T-helper 17 cell (primary cell): ENCODE data around the gene SHCBP1. TPM values are rescaled to one million over a fixed set of nuclear protein-coding genes. Genes with fewer than 3 reads are reported as not detected.
"Not testable (repeated sequence)": the region's sequence is repeated elsewhere in the genome, so short reads cannot be mapped to it uniquely, and the experiment has no call there.

Source experiments
- ATAC-seq: fragments of 150-1000 bp; cut with Tn5 transposase; 2 replicates; pipeline ENCODE4 v1.10.0; 2021; ENCODE audit warnings: mild to moderate bottlenecking, moderate library complexity
- DNase-seq, 3 donors: peaks; one replicate each; pipeline versions ENCODE4 v3.0.0 to v3.0.0-alpha.2; 2020 to 2021
- H3K9me3 ChIP-seq: one replicate; pipeline ENCODE4 v1.7.0; 2013; ENCODE audit warnings: low read length, mild to moderate bottlenecking; ENCODE audit not compliant: control insufficient read depth, poor library complexity, severe bottlenecking
- H3K27ac Mint-ChIP-seq: one replicate; pipeline ENCODE4 v1.8.0; 2022; ENCODE audit warnings: mild to moderate bottlenecking, moderate library complexity, mixed read lengths
- H3K27me3 Mint-ChIP-seq: one replicate; pipeline ENCODE4 v1.8.0; 2022; ENCODE audit warnings: mixed read lengths
- H3K36me3 Mint-ChIP-seq: one replicate; pipeline ENCODE4 v1.8.0; 2022; ENCODE audit warnings: low read depth, mixed read lengths
- H3K4me1 Mint-ChIP-seq: one replicate; pipeline ENCODE4 v1.8.0; 2022; ENCODE audit warnings: mild to moderate bottlenecking, mixed read lengths
- H3K4me3 Mint-ChIP-seq: one replicate; pipeline ENCODE4 v1.8.0; 2022; ENCODE audit warnings: mild to moderate bottlenecking, moderate library complexity, mixed read lengths
- total RNA-seq, 4 donors: library from RNA in 2 of 4; stranded (reverse) in 2 of 4; gene quantifications; one replicate each; pipeline ENCODE4 v1.2.3 and lab custom pipeline; 2022 to 2026

The SHCBP1 gene
- total RNA-seq, 2 donors from 2014 or later = 1.6 to 4.0 TPM

- no peak for DNase-seq
- ATAC-seq = no peak
- peaks cover 2% of the 10 kb centered on the region for H3K4me1 Mint-ChIP-seq
Observed at GRCh38 chr16:46586011-46586577, 35.1 kb downstream of the SHCBP1 start.

GRCh38 chr16:46583036-46583435 lies 38.1 kb downstream of the SHCBP1 start:
- no peaks in the 10 kb centered on the region for H3K9me3 ChIP-seq
- DNase-seq (no peak), ATAC-seq (peak; percentile 25)
- Mint-ChIP-seq H3K36me3 (no peaks in the 10 kb centered on the region), H3K4me1 (peaks cover 2% of the 10 kb centered on the region), H3K27me3 (no peaks in the 10 kb centered on the region), H3K4me3 (no peak overlapping the region), H3K27ac (no peak overlapping the region)

More at GRCh38 chr16:46586011-46586577, 35.1 kb downstream of the SHCBP1 start:
- no peaks in the 10 kb centered on the region for H3K9me3 ChIP-seq
- Mint-ChIP-seq H3K27me3 (no peaks in the 10 kb centered on the region), H3K4me3 (no peak overlapping the region), H3K27ac (no peak overlapping the region), H3K36me3 (peaks cover 2% of the 10 kb centered on the region)

- DNase-seq (no peak), ATAC-seq (no peak)
- no peaks in the 10 kb centered on the region for H3K27me3 Mint-ChIP-seq
- H3K36me3 Mint-ChIP-seq = no peaks in the 10 kb centered on the region
- H3K27ac Mint-ChIP-seq = peak overlapping the region; percentile 14
- no peaks in the 10 kb centered on the region for H3K9me3 ChIP-seq
- H3K4me3 Mint-ChIP-seq = no peak overlapping the region
- H3K4me1 Mint-ChIP-seq = peaks cover 2% of the 10 kb centered on the region
Observed at GRCh38 chr16:46582313-46582712, 38.9 kb downstream of the SHCBP1 start.

- Mint-ChIP-seq H3K4me1 (peaks cover 1% of the 10 kb centered on the region), H3K4me3 (no peak overlapping the region), H3K27ac (no peak overlapping the region), H3K36me3 (no peaks in the 10 kb centered on the region), H3K27me3 (peaks cover 6% of the 10 kb centered on the region)
- DNase-seq (no peak), ATAC-seq (no peak)
- no peaks in the 10 kb centered on the region for H3K9me3 ChIP-seq
Observed at GRCh38 chr16:46577988-46578579, 43.1 kb downstream of the SHCBP1 start.

- no peak for ATAC-seq
- Mint-ChIP-seq H3K4me1 (peaks cover 3% of the 10 kb centered on the region), H3K27me3 (peaks cover 11% of the 10 kb centered on the region)
Observed at GRCh38 chr16:46573834-46574159, 47.4 kb downstream of the SHCBP1 start.

GRCh38 chr16:46573008-46573833 lies 48.0 kb downstream of the SHCBP1 start:
- Mint-ChIP-seq H3K4me1 (peaks cover 3% of the 10 kb centered on the region), H3K4me3 (peak overlapping the region; percentile 33), H3K27ac (peak overlapping the region; percentile 62), H3K36me3 (no peaks in the 10 kb centered on the region), H3K27me3 (peaks cover 15% of the 10 kb centered on the region)
- no peaks in the 10 kb centered on the region for H3K9me3 ChIP-seq
- DNase-seq = no peak
- no peak for ATAC-seq

More at GRCh38 chr16:46573834-46574159, 47.4 kb downstream of the SHCBP1 start:
- no peaks in the 10 kb centered on the region for H3K9me3 ChIP-seq
- no peak overlapping the region for H3K4me3 Mint-ChIP-seq
- H3K27ac Mint-ChIP-seq = no peak overlapping the region
- no peaks in the 10 kb centered on the region for H3K36me3 Mint-ChIP-seq
- DNase-seq = no peak

GRCh38 chr16:46569231-46569735 lies 51.9 kb downstream of the SHCBP1 start:
- no peaks in the 10 kb centered on the region for H3K9me3 ChIP-seq
- peaks cover 3% of the 10 kb centered on the region for H3K4me1 Mint-ChIP-seq
- ATAC-seq = no peak
- no peaks in the 10 kb centered on the region for H3K36me3 Mint-ChIP-seq
- DNase-seq = no peak
- peaks cover 15% of the 10 kb centered on the region for H3K27me3 Mint-ChIP-seq
- no peak overlapping the region for H3K27ac Mint-ChIP-seq
- no peak overlapping the region for H3K4me3 Mint-ChIP-seq

GRCh38 chr16:46568472-46569230 lies 52.5 kb downstream of the SHCBP1 start:
- no peak for ATAC-seq
- no peak for DNase-seq
- Mint-ChIP-seq H3K27ac (no peak overlapping the region), H3K36me3 (no peaks in the 10 kb centered on the region), H3K4me1 (peaks cover 3% of the 10 kb centered on the region), H3K27me3 (peaks cover 13% of the 10 kb centered on the region), H3K4me3 (no peak overlapping the region)
- no peaks in the 10 kb centered on the region for H3K9me3 ChIP-seq

- Mint-ChIP-seq H3K27me3 (peaks cover 12% of the 10 kb centered on the region), H3K4me3 (no peak overlapping the region), H3K36me3 (no peaks in the 10 kb centered on the region), H3K27ac (no peak overlapping the region), H3K4me1 (peaks cover 2% of the 10 kb centered on the region)
- ATAC-seq = no peak
- no peak for DNase-seq
- H3K9me3 ChIP-seq = no peaks in the 10 kb centered on the region
Observed at GRCh38 chr16:46562979-46563378, 58.2 kb downstream of the SHCBP1 start.

- ATAC-seq (no peak), DNase-seq (no peak)
Observed at GRCh38 chr16:46558018-46558417, 63.2 kb downstream of the SHCBP1 start.

GRCh38 chr16:46555951-46556350 lies 65.2 kb downstream of the SHCBP1 start:
- Mint-ChIP-seq H3K36me3 (peaks cover 4% of the 10 kb centered on the region), H3K27ac (peak overlapping the region; percentile 49), H3K27me3 (peaks cover 19% of the 10 kb centered on the region), H3K4me3 (no peak overlapping the region), H3K4me1 (peaks cover 4% of the 10 kb centered on the region)
- DNase-seq = no peak
- no peak for ATAC-seq
- no peaks in the 10 kb centered on the region for H3K9me3 ChIP-seq

More at GRCh38 chr16:46558018-46558417, 63.2 kb downstream of the SHCBP1 start:
- peaks cover 4% of the 10 kb centered on the region for H3K4me1 Mint-ChIP-seq
- no peak overlapping the region for H3K4me3 Mint-ChIP-seq
- peaks cover 4% of the 10 kb centered on the region for H3K36me3 Mint-ChIP-seq
- H3K27ac Mint-ChIP-seq = no peak overlapping the region
- no peaks in the 10 kb centered on the region for H3K9me3 ChIP-seq
- peaks cover 24% of the 10 kb centered on the region for H3K27me3 Mint-ChIP-seq

- peak; percentile 13 to 34 (median 17) for DNase-seq
- H3K4me3 Mint-ChIP-seq, H3K9me3 ChIP-seq, H3K4me1 Mint-ChIP-seq, H3K36me3 Mint-ChIP-seq, ATAC-seq, H3K27ac Mint-ChIP-seq: not testable (repeated sequence)
- H3K27me3 Mint-ChIP-seq = peaks cover 27% of the 10 kb centered on the region
Observed at GRCh38 chr16:46554435-46554834, 66.7 kb downstream of the SHCBP1 start.

GRCh38 chr16:46549477-46549876 lies 71.7 kb downstream of the SHCBP1 start:
- no peaks in the 10 kb centered on the region for H3K36me3 Mint-ChIP-seq
- no peak for ATAC-seq
- no peak overlapping the region for H3K27ac Mint-ChIP-seq

More at GRCh38 chr16:46549477-46549876, 71.7 kb downstream of the SHCBP1 start:
- peaks cover 31% of the 10 kb centered on the region for H3K27me3 Mint-ChIP-seq
- peaks cover 2% of the 10 kb centered on the region for H3K4me1 Mint-ChIP-seq
- DNase-seq = no peak
- H3K9me3 ChIP-seq = no peaks in the 10 kb centered on the region
- no peak overlapping the region for H3K4me3 Mint-ChIP-seq
